ENCODE data around the gene GPD2.

Gene GPD2

DNA sequence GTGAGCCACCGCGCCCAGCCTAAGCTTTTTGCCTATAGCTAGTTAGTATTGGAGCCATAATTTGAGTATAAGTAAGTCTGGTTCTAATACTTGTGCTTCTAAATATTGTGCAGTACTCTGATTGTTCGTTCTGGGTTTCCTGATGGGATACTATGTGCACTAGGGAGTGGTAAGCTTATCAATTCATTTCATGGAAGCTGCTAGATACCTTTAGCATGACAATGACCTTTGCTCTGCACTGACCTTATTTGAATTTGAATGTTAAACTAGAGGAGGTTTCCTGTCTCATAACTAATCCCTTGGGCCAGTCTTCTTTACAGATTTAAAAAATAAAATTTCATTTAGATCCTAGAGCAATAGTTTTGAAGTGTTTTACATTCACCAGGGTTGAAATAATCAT is 125.1 kb downstream of the GPD2 start:
- H3K36me3 ChIP-seq (ENCODE audit: control insufficient read depth, insufficient read depth, low read length) = no peaks in the 10 kb centered on the region; the same call in 1 of the 2 replicates
- H3K27ac ChIP-seq (ENCODE audit: low read depth, low read length) = peak overlapping the region; percentile 24
- peaks cover 19% of the 10 kb centered on the region; the same call in 1 of the 2 replicates for H3K4me1 ChIP-seq (ENCODE audit: control insufficient read depth, insufficient read depth, low read length)
- H3K27me3 ChIP-seq (ENCODE audit: control insufficient read depth, insufficient read depth, low read length) = no peaks in the 10 kb centered on the region
- H3K9ac ChIP-seq (ENCODE audit: low read depth, low read length) = no peak overlapping the region
- H3K4me3 ChIP-seq (ENCODE audit: low read depth, low read length) = no peak overlapping the region
- no peaks in the 10 kb centered on the region for H3K9me3 ChIP-seq (ENCODE audit: control insufficient read depth, insufficient read depth, low read length)

DNA sequence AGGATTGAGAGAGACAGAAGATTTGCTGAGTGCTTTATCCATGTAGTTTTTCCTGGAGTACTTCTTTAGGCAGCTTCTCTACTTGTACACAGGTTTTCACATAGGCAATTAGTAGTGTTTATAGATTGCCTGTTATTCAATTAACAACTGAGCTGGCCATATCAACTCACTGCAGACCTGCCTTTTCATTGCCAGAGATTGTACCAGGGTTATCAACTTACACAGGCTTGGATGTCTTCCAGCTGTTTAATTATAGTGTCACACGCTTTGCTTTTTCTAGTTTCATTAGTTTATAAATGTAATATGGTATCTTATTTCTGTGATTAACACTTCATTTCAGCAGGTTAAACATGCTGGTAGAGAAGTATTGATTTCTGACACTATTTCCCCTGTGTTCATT is 125.9 kb downstream of the GPD2 start:
- peaks cover 19% of the 10 kb centered on the region; the same call in 1 of the 2 replicates for H3K4me1 ChIP-seq (ENCODE audit: control insufficient read depth, insufficient read depth, low read length)
- H3K4me3 ChIP-seq (ENCODE audit: low read depth, low read length) = no peak overlapping the region
- no peak overlapping the region for H3K9ac ChIP-seq (ENCODE audit: low read depth, low read length)
- no peaks in the 10 kb centered on the region for H3K9me3 ChIP-seq (ENCODE audit: control insufficient read depth, insufficient read depth, low read length)
- H3K27ac ChIP-seq (ENCODE audit: low read depth, low read length) = no peak overlapping the region
- no peaks in the 10 kb centered on the region; the same call in 1 of the 2 replicates for H3K36me3 ChIP-seq (ENCODE audit: control insufficient read depth, insufficient read depth, low read length)
- H3K27me3 ChIP-seq (ENCODE audit: control insufficient read depth, insufficient read depth, low read length) = no peaks in the 10 kb centered on the region

DNA sequence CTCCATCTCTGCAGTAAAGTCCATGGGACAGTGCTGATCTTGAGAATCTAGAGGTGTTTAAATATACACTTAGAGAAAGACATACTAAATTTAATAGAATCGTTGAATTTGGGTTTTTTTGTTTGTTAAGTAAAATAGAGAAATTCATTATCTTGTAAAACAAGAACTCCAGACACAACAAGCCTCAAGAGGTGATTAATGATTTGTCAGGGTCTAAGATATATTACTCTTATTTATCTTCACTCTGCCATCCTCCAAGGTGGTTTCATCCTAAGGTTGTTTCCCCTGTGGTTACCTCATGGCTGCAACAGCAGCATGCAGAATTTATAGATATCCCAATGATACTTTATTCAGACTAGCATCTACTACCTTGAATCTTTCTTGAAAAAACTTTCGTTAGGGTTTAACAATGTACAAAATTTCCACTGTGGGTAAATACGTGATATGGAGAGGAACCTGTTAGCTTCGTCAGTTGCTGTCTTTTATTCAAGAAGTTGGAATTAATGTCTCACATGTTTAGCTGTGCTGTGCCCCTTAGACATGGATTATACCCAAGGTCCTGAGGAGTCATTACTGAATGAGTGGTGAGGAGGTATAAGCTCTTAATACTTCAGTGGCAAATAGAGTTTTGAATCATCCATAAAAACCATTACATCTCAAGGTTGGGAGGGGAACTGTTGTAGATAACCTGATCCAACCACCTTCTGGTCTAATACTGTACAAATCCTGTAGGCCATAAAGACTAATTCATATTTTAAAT is 128.0 kb downstream of the GPD2 start:
- peaks cover 19% of the 10 kb centered on the region; the same call in 1 of the 2 replicates for H3K4me1 ChIP-seq (ENCODE audit: control insufficient read depth, insufficient read depth, low read length)
- no peak overlapping the region for H3K27ac ChIP-seq (ENCODE audit: low read depth, low read length)
- H3K4me3 ChIP-seq (ENCODE audit: low read depth, low read length) = no peak overlapping the region
- H3K9me3 ChIP-seq (ENCODE audit: control insufficient read depth, insufficient read depth, low read length) = no peaks in the 10 kb centered on the region
- H3K27me3 ChIP-seq (ENCODE audit: control insufficient read depth, insufficient read depth, low read length) = no peaks in the 10 kb centered on the region
- no peak overlapping the region for H3K9ac ChIP-seq (ENCODE audit: low read depth, low read length)
- no peaks in the 10 kb centered on the region; the same call in 1 of the 2 replicates for H3K36me3 ChIP-seq (ENCODE audit: control insufficient read depth, insufficient read depth, low read length)

DNA sequence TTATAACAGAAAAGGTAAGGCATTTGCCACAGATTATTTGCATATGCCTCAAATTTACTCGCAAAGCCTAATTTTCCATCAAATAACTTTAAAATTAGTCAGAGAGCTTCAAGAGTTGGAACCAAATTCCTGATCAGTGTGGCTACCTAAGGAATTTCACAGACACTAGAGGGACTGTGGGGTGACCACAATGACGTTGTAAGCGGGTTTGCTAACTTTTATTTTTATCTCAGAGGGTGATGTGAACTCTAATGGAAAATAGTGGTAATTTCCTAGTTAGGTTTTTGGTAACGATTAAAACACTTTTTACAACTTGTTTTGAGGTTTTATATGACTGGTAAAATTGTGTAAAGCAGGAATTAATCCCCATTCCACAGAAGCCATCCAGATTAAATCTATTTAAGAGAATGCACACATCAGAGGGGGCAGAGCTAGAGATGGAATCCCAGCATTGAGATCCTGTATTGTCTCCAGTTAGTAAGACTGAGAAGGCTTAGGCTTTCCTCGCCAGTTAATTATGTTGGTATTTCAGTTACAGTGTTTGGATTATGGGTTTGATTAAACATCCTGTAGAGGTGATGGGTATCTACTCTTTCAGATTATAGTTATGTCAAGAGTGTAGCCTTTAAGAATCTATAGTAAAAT is 129.0 kb downstream of the GPD2 start:
- Histone ChIP-seq H3K9me3 (ENCODE audit: control insufficient read depth, insufficient read depth, low read length) (no peaks in the 10 kb centered on the region), H3K36me3 (ENCODE audit: control insufficient read depth, insufficient read depth, low read length) (no peaks in the 10 kb centered on the region), H3K27me3 (ENCODE audit: control insufficient read depth, insufficient read depth, low read length) (no peaks in the 10 kb centered on the region), H3K27ac (ENCODE audit: low read depth, low read length) (no peak overlapping the region), H3K9ac (ENCODE audit: low read depth, low read length) (no peak overlapping the region), H3K4me3 (ENCODE audit: low read depth, low read length) (no peak overlapping the region), H3K4me1 (ENCODE audit: control insufficient read depth, insufficient read depth, low read length) (peaks cover 24% of the 10 kb centered on the region; the same call in 1 of the 2 replicates)

DNA sequence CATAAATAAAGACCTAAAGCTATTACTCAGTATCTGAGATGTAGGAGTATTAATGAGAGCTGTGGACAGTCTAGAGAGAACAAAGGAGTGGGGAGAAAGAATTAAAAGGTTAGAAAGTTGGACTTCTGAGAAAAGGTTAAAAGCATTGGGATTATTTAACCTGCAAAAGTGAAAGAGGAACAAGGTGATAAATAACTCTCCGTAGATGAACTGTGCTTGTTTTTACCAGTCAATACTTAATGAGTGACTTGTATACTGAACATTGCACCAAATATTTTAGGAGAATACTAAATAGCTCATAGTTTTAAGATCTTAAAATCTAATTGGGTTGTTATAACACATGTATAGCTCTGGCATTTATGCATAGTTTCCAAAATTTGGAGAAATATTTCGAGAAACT is 137.5 kb downstream of the GPD2 start:
- H3K4me3 ChIP-seq (ENCODE audit: low read depth, low read length) = no peak overlapping the region
- H3K9ac ChIP-seq (ENCODE audit: low read depth, low read length) = no peak overlapping the region
- H3K27ac ChIP-seq (ENCODE audit: low read depth, low read length) = no peak overlapping the region
- H3K4me1 ChIP-seq (ENCODE audit: control insufficient read depth, insufficient read depth, low read length) = peaks cover 5% of the 10 kb centered on the region; the same call in 1 of the 2 replicates
- no peaks in the 10 kb centered on the region for H3K9me3 ChIP-seq (ENCODE audit: control insufficient read depth, insufficient read depth, low read length)
- H3K36me3 ChIP-seq (ENCODE audit: control insufficient read depth, insufficient read depth, low read length) = peaks cover 2% of the 10 kb centered on the region; the same call in 1 of the 2 replicates
- no peaks in the 10 kb centered on the region for H3K27me3 ChIP-seq (ENCODE audit: control insufficient read depth, insufficient read depth, low read length)

DNA sequence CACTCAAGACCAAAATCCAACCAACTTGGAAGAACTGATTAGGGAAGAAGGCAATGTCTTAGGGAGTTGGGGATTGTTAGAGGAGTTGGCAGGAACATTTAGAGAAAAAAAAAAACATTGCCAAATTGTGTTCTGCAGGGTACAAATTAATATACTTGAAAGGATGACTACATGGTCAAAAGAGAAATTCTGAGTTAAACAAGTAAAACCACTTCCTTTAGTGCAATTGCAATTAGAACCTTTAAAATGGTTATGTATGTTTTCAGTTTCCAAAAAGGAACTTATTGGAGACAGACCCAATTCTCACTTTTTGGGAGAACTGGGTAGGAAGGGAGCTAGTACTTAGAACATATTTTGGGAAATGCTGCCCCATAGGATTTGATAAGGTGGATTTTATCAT is 137.9 kb downstream of the GPD2 start:
- H3K9me3 ChIP-seq (ENCODE audit: control insufficient read depth, insufficient read depth, low read length) = no peaks in the 10 kb centered on the region
- H3K9ac ChIP-seq (ENCODE audit: low read depth, low read length) = no peak overlapping the region
- peaks cover 5% of the 10 kb centered on the region; the same call in 1 of the 2 replicates for H3K4me1 ChIP-seq (ENCODE audit: control insufficient read depth, insufficient read depth, low read length)
- H3K27me3 ChIP-seq (ENCODE audit: control insufficient read depth, insufficient read depth, low read length) = no peaks in the 10 kb centered on the region
- no peak overlapping the region for H3K27ac ChIP-seq (ENCODE audit: low read depth, low read length)
- peaks cover 2% of the 10 kb centered on the region; the same call in 1 of the 2 replicates for H3K36me3 ChIP-seq (ENCODE audit: control insufficient read depth, insufficient read depth, low read length)
- H3K4me3 ChIP-seq (ENCODE audit: low read depth, low read length) = no peak overlapping the region

DNA sequence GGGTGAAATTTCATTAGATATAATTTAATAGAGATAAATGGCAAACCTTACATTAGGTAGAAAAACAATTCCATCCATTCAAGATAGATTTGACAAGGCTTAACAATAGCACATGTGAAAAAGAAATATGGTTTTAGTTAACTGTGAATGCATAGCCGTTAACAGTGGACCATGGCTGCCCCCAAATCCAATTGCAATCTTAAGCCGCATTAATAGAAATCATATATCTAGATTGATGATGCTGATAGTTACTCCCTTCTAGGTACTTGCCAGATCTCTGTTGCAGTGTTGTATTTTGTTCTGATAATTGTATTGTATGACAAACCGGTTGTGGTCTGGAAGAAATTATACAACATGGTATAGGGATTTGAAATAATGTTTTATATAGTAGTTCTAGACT is 139.8 kb downstream of the GPD2 start:
- Histone ChIP-seq H3K9me3 (ENCODE audit: control insufficient read depth, insufficient read depth, low read length) (no peaks in the 10 kb centered on the region), H3K27ac (ENCODE audit: low read depth, low read length) (no peak overlapping the region), H3K27me3 (ENCODE audit: control insufficient read depth, insufficient read depth, low read length) (no peaks in the 10 kb centered on the region), H3K36me3 (ENCODE audit: control insufficient read depth, insufficient read depth, low read length) (peaks cover 2% of the 10 kb centered on the region; the same call in 1 of the 2 replicates), H3K4me1 (ENCODE audit: control insufficient read depth, insufficient read depth, low read length) (no peaks in the 10 kb centered on the region), H3K4me3 (ENCODE audit: low read depth, low read length) (no peak overlapping the region), H3K9ac (ENCODE audit: low read depth, low read length) (no peak overlapping the region)

DNA sequence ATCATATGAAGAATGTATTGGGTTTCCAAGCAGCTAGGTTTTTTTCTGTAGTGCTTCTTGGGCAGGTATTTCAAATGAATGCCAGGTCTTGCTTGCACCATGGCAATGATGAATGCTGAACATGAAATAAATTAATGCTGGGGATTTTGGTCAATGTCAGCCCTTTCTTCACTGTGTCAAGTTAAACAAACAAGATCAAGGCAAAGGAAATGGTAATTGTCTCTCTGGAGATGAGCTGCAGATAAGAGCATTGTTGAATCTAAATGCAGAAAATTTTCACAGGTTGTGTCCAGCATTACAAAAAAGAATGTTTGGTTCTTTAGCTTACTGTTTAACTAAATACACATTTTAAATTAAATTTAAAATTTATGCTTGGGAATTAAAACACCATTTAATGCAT is 144.3 kb downstream of the GPD2 start:
- Histone ChIP-seq H3K36me3 (ENCODE audit: control insufficient read depth, insufficient read depth, low read length) (no peaks in the 10 kb centered on the region), H3K4me1 (ENCODE audit: control insufficient read depth, insufficient read depth, low read length) (peaks cover 8% of the 10 kb centered on the region), H3K27me3 (ENCODE audit: control insufficient read depth, insufficient read depth, low read length) (no peaks in the 10 kb centered on the region), H3K9ac (ENCODE audit: low read depth, low read length) (no peak overlapping the region), H3K27ac (ENCODE audit: low read depth, low read length) (no peak overlapping the region), H3K4me3 (ENCODE audit: low read depth, low read length) (no peak overlapping the region), H3K9me3 (ENCODE audit: control insufficient read depth, insufficient read depth, low read length) (no peaks in the 10 kb centered on the region)

DNA sequence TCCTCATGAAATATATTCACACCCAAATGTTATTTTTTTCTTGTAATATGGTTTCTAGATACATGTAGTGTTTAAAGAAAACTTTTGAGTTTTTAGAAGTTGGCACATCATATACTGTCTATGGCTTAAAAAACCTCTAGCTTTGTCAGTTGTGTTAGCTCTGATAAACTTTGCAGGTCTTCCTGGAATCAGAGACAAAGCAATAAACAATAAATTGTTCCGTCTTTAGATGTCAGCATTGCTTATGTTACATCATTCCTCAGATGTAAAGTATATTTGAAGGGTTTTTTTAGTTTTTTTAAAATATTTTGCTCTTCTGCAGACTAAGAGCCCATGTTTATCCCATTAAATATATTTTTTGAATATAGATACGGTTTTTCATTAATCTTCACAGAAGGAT is 145.1 kb downstream of the GPD2 start:
- Histone ChIP-seq H3K27ac (ENCODE audit: low read depth, low read length) (no peak overlapping the region), H3K36me3 (ENCODE audit: control insufficient read depth, insufficient read depth, low read length) (no peaks in the 10 kb centered on the region), H3K9me3 (ENCODE audit: control insufficient read depth, insufficient read depth, low read length) (no peaks in the 10 kb centered on the region), H3K9ac (ENCODE audit: low read depth, low read length) (no peak overlapping the region), H3K4me3 (ENCODE audit: low read depth, low read length) (no peak overlapping the region), H3K4me1 (ENCODE audit: control insufficient read depth, insufficient read depth, low read length) (peaks cover 8% of the 10 kb centered on the region), H3K27me3 (ENCODE audit: control insufficient read depth, insufficient read depth, low read length) (no peaks in the 10 kb centered on the region)

DNA sequence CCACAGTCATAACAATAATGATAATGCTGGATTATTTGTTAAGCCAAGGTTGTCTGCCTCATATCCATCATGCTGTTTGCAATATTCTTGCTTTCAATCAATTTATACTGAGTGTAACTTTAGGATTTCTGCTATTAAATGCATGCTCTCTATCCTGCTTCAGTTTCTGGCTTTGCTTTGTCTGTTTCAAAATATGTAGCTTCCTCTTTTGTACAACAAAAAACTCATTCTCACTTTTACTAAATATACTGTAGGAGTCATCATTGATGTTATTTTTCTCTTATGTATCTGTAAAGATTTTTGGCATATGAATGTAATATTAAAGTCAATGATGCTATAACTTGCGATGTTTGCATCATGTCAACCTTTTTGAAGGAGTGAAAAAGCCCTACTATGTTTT is 149.3 kb downstream of the GPD2 start:
- H3K9me3 ChIP-seq (ENCODE audit: control insufficient read depth, insufficient read depth, low read length) = no peaks in the 10 kb centered on the region
- H3K4me1 ChIP-seq (ENCODE audit: control insufficient read depth, insufficient read depth, low read length) = peaks cover 24% of the 10 kb centered on the region
- H3K36me3 ChIP-seq (ENCODE audit: control insufficient read depth, insufficient read depth, low read length) = no peaks in the 10 kb centered on the region
- no peak overlapping the region for H3K9ac ChIP-seq (ENCODE audit: low read depth, low read length)
- no peaks in the 10 kb centered on the region for H3K27me3 ChIP-seq (ENCODE audit: control insufficient read depth, insufficient read depth, low read length)
- H3K4me3 ChIP-seq (ENCODE audit: low read depth, low read length) = no peak overlapping the region
- no peak overlapping the region for H3K27ac ChIP-seq (ENCODE audit: low read depth, low read length)

DNA sequence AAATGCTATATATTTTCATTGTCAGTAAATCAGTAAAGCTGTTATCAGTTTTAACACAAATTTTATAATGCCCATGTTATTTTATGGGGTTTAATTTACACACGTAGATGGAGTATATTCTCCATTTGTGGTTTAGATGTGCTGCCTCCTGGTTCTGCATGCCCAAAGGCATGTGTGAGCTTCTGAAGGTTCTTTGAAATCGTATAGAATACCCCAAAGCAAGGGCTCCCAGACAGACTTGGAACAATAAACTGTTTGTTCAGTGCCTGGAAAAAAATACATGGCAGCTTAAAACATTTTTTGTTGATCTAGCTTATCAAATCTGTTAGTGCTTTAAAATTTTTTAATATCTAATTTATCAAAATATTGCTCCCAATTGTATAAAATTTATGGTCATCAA is 150.4 kb downstream of the GPD2 start:
- H3K4me3 ChIP-seq (ENCODE audit: low read depth, low read length) = no peak overlapping the region
- H3K4me1 ChIP-seq (ENCODE audit: control insufficient read depth, insufficient read depth, low read length) = peaks cover 27% of the 10 kb centered on the region
- no peaks in the 10 kb centered on the region for H3K27me3 ChIP-seq (ENCODE audit: control insufficient read depth, insufficient read depth, low read length)
- H3K36me3 ChIP-seq (ENCODE audit: control insufficient read depth, insufficient read depth, low read length) = no peaks in the 10 kb centered on the region
- no peak overlapping the region for H3K9ac ChIP-seq (ENCODE audit: low read depth, low read length)
- H3K9me3 ChIP-seq (ENCODE audit: control insufficient read depth, insufficient read depth, low read length) = no peaks in the 10 kb centered on the region
- H3K27ac ChIP-seq (ENCODE audit: low read depth, low read length) = no peak overlapping the region

Measured in HUES48 (cell line).